ENCODE results near the gene PEX14.

Gene PEX14

DNA sequence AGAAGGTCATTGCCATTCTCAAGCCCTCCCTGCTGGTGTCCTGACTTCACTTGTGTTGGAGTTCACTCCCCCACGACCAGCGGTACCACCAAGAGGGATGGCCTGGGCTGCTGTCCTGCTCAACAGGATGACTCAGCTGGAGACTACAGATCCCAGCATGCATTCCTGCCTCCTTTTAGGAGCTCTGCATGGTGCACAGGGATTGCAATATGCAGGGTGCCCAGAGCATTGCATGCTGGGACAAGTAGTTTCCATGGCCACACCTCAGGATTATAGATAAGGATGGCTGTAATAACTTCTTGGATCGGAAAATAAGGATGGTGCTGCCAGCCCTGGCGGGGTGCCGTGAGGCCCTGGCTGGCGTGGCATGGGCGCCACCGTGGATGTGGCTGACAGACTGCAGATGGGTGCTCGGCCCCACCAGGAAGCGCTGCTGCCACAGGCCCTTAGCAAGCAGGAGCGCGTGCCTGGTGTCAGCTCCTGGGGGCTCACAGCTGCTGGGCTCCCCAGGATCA, 171.7 kb downstream of the PEX14 start:
- DNase-seq (ENCODE audit: low read depth, low spot score) = no peak

DNA sequence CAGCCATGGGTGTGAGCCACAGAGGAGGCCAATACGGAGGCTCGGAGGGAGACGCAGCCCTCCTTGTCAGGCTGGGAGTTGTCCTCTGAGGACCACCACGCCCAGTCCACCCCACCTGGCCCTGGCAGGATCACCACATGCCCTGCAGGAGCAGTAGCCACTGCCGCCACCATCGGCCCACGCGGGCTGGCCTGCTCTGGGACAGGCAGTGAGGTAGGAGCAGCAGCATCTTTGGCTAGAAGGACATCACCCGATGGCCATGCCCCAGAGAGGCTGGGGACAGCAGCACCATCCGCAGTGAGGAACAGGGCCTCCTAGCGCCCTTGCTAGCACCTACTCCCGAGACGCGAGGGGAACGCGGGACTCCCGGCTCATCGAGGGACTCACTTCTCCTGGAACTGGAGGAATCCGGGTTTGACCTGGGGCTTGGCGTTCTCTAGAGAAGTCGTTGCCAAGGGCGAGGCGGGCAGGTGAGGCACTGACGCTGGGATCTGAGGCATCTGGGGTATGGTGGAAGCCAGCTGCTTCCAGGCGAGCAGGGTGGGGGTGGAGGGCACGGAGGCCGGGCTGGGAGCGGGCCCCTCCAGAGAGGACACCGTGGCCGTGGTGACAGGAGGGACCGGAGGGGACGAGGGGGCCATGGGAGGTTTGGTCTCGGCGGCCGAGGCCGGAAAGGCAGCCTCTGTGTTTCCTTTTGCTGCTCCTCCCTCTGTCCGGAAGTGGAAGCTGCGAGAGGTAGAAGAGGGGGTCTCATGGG, 172.8 kb downstream of the PEX14 start:
- no peak for DNase-seq (ENCODE audit: low read depth, low spot score)

DNA sequence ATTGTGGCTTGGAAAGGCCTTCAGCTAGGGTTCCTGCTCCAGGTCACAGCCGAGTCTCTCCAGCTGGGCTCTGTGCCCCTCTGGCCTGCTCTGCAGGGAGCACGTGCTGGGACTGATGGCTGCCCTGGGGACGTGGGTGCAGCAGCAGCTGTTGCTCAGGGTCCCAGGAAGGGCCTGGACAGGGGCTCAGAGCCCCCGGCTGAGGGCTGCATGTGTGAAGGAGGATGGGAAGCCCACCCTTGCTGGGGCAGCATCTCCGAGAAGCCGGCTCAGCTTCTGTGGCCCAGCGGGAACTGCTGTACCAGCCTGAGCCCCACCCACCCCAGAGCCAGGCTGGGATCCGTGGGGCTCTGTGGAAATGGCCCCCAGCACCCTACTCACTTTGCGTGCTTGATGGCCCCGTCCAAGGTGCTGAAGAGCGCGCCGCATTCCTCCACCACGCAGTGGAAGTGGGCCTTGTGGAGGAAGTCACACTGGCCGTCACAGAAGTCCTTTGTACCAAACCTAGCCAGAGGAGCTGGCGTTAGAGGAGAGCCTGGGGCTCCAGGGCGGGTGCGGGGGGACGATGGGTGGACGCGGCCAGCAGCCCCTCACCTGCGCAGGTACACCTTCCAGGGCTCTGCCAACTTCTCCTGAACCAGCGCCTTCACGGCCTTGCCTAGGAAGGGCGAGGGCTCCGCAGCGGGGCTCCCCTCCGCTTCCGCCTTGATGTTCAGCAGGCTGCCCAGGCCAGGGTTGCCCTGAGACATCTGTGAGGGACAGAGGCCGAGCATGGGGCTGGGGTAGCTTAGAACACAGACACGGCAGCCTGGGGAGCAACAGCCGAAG, 174.2 kb downstream of the PEX14 start:
- DNase-seq (ENCODE audit: low read depth, low spot score) = no peak

DNA sequence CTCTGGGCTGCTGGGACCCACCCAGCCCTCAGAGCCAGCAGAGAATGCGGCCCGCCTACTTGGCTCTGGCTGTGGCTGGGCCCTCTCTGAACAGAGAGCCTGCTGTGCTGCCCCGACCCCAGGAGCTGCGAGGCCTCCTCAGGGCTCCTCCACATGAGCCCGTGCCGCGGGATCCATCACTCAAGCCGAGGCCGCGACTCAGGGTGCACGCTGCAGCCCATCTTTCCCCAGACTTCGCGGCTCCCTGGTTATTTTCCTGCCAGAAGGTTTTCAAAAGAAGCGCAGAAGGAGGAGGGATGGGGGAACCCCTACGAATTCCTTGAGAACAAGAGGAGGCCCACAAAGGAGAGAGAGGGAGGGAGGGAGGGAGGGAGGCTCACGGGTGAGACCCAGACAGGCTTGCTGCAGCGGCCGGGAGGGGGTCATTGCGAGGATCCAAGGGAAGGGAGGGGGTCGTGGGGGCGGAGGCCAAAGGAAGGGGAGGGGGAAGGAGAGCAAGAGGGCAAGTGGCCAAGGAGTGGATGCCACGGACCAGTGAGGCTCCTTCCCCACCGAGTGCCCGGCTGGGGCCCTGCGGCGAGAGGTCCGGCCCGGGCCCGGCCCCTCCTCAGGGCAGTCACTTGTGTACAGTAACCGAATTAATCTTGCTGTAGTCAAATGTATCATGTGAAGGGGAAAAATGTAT, 174.9 kb downstream of the PEX14 start:
- DNase-seq (ENCODE audit: low read depth, low spot score) = no peak

DNA sequence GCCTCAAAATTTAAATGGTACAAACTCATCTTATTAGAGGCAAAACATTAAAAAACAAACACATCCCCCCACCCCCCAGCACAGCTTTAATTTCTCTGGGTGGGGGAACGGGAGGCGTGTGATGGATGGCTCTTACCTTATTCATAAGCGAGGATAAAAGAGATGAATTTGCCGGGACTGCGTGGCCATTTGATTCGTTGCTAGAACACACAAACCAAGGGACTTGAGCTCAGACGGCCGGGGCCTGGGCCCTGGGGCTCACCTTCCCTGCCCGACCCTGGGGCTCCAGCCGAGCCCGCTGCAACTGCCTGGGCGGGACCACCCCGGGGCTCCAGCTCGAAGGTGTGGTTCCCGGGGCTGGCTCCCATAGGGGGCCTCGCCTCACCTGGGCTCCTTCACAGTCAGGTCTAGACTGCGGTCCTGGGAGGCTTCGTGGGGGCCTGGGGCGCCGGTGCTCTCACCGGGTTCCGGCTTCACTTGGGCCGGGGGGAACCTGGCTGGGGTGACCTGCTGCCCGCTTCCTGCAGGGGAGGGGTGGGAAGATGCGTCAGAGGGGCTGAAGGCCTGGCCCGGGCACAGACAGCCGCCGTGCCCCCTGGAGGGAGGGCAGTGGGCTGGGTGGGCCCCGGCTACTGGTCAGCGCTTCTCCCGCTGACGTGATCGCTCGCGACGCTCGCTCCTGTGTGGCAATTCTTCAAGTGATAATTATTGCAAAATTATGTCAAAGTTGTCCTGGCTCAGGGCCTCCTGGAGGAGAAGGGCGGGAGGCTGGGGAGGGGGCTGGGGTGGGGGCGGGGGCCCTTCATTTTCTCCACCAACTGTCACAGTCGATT, 176.0 kb downstream of the PEX14 start:
- no peak for DNase-seq (ENCODE audit: low read depth, low spot score)

DNA sequence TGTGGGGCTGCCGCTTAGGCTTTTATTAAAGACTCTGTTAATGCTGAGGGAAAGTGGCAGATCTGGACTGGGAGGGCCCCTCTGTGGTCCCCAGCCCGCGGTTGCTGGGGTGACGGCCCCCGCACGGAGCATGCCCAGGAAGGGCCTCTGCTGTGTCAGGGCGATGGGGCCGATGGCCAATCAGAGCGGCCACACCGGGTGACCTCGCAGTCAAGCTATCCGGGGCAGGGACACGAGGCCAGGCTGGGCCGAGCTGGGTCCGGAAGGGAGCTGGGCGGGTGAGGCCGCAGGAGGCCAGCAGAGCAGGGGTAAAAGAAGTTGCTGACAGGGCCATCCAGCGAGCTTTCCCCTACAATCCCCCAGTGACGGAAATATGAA, 176.6 kb downstream of the PEX14 start:
- no peak for DNase-seq (ENCODE audit: low read depth, low spot score)

DNA sequence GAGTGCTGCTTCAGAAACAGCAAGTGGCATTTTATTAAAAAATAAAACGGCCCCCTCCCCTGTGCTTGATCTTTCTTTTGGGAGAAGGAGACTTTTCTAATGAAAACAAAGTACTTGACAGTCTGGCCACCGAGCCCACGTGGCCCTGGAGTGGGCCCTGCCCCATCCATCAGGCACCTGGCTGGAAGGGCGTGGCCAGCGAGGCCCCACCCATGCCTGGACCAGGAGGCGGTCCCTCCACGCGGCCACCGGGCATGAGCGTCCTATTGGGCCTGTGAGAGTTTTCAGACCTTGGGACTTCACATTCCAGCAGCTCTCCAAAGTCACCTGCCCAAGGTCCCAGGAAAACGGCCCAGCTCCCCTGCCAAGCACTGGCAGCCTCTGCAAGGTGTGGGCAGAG, 177.0 kb downstream of the PEX14 start:
- no peak for DNase-seq (ENCODE audit: low read depth, low spot score)

DNA sequence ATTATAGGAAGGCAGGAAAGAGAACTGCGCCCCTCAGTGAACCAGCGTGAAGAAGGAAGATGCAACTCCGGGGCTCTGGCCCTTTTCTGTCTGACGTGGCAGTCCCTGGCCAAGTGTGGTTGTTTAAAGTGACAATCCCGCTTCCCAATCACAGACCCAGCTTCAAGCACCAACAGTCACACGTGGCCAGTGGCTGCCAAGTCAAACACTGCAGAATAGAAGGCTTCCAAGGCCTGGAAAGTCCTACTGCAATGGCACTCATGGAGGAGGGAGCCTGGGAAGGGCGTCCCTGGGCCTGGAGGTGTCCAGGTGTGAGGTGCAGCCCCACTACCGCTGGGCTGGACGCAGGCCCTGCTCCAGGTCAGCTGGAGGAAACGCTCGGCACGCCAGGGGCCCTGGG, 177.9 kb downstream of the PEX14 start:
- no peak for DNase-seq (ENCODE audit: low read depth, low spot score)

DNA sequence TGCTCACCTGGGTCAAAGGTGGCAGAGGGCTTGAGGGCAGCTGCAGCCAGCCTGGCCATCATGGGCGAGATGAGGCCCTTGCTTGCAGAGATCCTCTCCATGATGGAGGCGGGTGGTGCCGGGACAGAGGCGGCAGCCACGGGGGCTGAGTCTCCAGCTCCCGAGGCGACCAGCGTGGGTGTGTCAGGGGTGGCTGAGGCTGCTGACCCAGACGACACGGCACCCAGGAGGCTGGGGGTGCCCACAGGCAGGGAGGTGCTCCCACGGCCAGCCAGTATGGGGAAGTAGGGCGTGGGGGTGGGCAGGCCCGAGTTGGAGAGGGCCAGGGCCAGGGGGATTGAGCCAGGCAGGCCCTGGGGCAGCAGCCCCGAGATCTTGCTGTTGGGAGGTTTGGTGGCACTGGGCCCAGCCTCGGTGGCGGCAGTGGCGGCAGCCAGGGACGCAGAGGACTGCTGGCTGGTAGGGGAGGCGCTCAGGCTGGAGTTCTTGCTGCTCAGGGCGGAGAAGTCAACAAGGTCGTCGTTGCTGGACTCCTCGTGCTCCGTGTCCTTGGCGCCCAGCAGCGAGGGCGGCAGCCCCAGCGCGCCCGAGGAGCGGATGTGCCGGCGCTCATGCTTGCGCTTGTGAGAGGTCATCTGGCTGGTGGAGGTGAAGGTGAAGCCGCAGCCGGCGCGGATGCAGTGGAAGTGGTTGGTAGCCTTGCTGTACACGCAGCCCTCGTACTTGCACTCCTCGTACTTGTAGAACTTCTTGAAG, 178.8 kb downstream of the PEX14 start:
- DNase-seq (ENCODE audit: low read depth, low spot score) = no peak

DNA sequence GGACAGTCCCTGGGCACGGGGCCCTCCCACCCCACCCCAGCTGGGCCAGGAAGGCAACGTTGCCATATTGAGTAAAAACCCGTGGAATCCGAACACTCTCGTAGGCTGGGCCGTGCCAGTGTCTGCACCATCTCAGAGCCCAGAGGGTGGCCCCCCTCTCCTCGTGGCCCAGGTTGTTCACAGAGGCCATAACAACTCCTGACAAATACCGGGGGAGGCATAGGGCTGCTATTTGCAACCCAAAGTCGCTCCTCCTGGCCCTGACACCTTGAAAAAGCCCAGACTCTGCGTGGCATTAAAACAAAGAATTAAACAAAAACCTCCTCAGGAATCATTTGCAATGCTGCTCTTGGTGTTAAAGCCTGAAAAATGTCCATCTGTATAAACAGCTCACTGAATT, 180.3 kb downstream of the PEX14 start:
- DNase-seq (ENCODE audit: low read depth, low spot score) = no peak

DNA sequence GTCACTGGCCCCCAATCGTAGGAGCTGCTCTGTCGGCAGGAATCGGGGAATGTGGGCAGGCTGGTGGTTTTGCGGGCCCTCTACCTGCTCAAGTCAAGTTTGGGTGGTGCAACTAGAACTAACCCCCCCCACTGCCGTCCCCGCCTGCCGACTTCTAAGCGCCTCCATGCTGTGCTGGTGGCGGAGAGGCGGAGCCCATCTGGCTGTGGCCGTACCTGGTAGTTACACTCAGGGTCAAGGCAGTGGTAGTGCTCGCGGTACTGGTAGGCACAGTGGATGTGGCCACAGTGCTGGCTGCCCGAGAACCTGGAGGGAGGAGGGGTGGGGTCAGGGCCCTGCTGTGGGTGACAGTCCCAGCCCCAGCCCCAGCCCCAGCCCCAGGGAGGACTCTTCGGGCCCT, 181.7 kb downstream of the PEX14 start:
- DNase-seq (ENCODE audit: low read depth, low spot score) = no peak

DNA sequence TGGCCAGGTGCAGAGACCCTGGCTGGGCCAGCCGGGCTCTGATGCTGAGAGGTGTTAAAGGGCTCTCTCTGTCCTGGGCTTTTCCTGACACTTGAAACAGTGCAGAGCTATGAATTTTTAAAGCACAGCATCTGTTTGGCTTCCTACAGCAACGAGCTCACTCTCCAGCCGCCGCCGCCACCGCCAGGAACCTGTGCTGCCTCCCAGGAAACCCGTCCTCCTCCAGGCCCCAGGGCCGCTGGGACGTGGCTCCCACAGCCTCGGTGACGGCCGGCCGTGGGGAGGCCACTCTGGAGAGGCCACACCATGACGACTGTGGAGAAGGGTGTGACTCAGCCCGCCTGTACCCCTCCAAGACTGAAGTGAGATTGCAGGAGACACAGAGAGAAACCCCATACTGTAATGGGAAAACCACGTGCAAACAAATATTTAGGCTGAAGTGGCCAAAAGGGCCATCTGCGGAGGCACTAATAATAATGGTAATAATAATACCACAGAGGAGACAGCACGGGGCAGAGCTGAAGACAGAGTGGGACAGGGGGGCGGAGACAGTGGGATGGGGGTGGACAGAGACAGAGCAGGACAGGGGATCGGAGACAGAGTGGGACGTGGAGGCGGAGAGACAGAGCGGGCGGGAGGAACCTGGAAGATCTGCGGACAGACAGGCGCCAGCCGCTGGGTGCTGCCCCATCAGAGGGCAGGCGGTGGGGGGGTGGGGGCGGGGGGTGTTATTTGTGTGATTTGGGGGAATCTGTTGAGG, 182.5 kb downstream of the PEX14 start:
- no peak for DNase-seq (ENCODE audit: low read depth, low spot score)

DNA sequence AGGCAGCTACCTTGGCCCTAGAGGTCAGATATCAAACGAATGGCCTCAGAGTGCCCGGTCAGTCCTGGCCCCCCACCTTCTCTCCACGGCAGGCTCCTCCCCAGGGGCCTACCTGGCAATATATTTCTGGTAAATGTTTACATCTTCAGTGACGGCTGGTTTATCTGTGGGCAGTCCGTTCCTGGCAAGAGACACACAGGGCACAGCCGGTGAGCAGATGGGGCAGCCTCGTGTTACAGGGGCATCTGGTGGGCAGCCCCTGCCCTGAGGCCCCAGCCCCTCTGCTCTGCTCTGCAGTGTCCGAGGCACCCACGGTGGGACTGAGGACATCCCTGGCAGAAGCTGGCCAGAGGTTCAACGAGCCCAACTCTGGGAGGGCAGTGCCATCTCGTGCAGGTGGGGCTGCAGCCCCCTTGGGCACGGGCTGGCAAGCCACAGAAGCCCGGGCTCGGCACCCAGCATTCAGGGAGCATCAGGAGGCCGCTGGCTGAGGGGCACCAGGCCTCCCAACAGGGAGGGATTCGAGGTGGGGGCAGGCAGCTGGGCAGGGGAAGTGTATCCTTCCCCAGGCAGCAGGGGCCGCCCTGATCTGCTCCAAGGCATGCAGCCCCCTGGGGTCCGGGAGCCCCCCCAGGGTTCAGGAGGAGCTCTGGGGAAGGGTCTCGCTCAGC, 183.8 kb downstream of the PEX14 start:
- DNase-seq (ENCODE audit: low read depth, low spot score) = no peak

DNA sequence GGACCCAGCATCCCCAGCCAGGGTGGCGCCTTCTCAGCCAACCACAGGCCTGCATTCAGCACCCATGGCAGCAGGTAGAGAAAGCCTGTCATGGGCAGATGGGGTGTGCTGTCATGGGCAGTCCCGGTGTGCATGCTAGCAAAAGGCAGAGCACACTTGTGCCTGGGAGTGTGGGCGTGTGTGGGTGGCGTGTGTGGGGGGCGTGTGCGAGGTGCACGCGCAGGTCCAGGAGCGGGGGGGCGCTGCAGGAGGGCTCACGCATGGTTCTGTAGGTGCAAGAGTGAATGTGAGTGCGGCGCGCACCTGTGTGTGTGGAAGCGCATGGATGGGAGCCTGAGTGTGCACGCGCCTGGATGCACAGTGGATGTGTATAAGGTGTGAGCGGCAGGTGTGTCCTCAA, 184.5 kb downstream of the PEX14 start:
- no peak for DNase-seq (ENCODE audit: low read depth, low spot score)

DNA sequence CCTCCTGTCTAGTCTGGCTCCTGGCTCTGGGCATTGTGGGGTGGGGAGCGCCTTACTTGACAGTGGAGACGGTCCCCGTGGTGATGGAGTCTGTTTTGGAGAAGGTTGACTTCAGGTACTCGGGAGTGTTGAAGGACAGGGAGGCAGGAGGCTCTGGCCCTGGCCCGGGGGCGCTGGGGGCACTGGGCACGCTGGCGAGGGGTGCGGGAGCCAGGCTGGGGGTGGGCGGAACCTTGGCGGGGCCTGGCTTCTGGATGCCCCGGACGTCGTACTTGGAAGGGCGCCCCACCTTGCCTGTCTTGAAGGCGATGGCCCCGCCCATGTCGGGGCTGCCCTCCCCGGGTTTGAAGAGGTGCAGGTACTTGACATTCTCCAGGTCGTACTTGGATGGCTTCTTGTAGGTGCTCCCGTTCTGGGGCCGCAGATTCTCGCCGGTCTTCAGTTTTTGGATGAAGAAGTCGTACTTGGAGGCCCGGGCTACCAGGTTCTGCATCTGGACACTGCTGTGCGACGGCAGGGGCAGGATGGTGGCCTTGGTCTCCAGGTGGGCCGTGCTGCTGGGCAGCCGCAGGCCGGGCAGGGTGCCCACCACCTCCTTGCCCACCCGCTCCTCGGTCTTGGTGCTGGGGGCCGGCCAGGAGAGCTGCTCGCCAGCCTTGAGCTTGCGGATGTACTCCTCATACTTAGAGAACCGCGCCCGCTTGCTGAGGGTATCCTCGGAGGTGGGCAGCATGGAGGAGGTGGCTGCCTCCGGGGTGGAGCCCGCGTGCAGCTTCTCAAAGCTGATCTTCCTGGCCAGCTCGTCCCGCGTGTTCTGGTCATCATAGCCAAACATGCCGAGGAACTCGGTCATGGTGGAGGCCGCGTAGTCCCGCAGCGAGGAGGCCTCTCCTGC, 185.1 kb downstream of the PEX14 start:
- no peak for DNase-seq (ENCODE audit: low read depth, low spot score)

DNA sequence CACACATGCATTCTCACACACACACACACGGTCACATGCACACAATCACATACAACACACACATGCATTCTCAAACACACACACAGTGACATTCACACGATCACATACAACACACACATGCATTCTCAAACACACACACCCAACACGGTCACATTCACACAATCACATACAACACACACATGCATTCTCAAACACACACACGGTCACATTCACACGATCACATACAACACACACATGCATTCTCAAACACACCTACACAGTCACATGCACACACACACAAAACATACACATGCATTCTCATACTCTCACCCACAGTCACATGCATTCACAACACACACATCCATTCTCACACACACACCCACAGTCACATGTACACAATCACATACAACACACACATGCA, 186.7 kb downstream of the PEX14 start:
- DNase-seq (ENCODE audit: low read depth, low spot score) = no peak

DNA sequence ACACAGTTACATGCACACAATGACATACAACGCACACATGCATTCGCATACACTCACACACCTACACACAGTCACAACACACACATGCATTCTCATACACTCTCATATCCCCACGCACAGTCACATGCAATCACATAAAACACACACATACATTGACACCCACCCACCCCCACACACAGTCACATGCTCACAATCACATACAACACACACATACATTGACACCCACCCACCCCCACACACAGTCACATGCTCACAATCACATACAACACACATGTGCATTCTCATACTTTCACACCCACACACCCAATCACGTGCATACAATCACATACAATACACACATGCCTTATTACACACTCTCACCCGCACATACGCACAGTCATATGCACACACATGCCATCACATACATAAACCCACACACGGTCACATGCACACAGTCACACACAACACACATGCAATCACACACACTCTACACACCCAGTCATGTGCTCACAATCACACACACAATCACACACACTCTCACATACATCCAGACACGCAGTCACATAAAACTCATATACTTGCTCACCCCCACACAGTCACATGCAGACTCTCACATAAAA, 187.4 kb downstream of the PEX14 start:
- no peak for DNase-seq (ENCODE audit: low read depth, low spot score)

Measured in activated naive CD8-positive, alpha-beta T cell treated with anti-CD3 and anti-CD28 coated beads, Interleukin-2, amount 50 U/mL, for 16 hours (primary cell).